Ishikawa (cell line): Measurements from ENCODE around the gene OXCT1.

Experiments
- CEBPB ChIP-seq: IDR thresholded peaks from 2 replicates; pipeline ENCODE4 v1.6.1; 2012
- CREB1 ChIP-seq: IDR thresholded peaks from 2 replicates; pipeline ENCODE4 v1.6.1; 2012; ENCODE audit warnings: low read depth
- EGR1 ChIP-seq: IDR thresholded peaks from 2 replicates; pipeline ENCODE4 v1.6.1; 2012
- EP300 ChIP-seq: IDR thresholded peaks from 2 replicates; pipeline ENCODE4 v1.6.1; 2012; ENCODE audit warnings: borderline replicate concordance
- FOXM1 ChIP-seq: IDR thresholded peaks from 2 replicates; pipeline ENCODE4 v1.6.1; 2012; ENCODE audit warnings: low read depth, borderline replicate concordance
- NFIC ChIP-seq: IDR thresholded peaks from 2 replicates; pipeline ENCODE4 v1.6.1; 2012
- RAD21 ChIP-seq: IDR thresholded peaks from 2 replicates; pipeline ENCODE4 v1.6.1; 2012; ENCODE audit warnings: low read depth
- TAF1 ChIP-seq: IDR thresholded peaks from 2 replicates; pipeline ENCODE4 v1.6.1; 2012; ENCODE audit warnings: low read depth, mild to moderate bottlenecking
- TCF12 ChIP-seq: IDR thresholded peaks from 2 replicates; pipeline ENCODE4 v1.6.1; 2012; ENCODE audit warnings: low read depth
- TEAD4 ChIP-seq: IDR thresholded peaks from 2 replicates; pipeline ENCODE4 v1.6.1; 2012
- YY1 ChIP-seq: IDR thresholded peaks from 2 replicates; pipeline ENCODE4 v1.6.1; 2012; ENCODE audit warnings: low read depth
- ZBTB7A ChIP-seq: IDR thresholded peaks from 2 replicates; pipeline ENCODE4 v1.6.1; 2012; ENCODE audit warnings: low read depth
- TF ChIP-seq, protein P1 (sequence below): IDR thresholded peaks from 2 replicates; pipeline ENCODE4 v1.6.1; 2012
- TF ChIP-seq, protein P2 (sequence below): IDR thresholded peaks from 2 replicates; pipeline ENCODE4 v1.6.1; 2012; ENCODE audit warnings: low read depth, mild to moderate bottlenecking
- TF ChIP-seq, protein P3 (sequence below): IDR thresholded peaks from 2 replicates; pipeline ENCODE4 v1.6.1; 2012

OXCT1 gene

DNA sequence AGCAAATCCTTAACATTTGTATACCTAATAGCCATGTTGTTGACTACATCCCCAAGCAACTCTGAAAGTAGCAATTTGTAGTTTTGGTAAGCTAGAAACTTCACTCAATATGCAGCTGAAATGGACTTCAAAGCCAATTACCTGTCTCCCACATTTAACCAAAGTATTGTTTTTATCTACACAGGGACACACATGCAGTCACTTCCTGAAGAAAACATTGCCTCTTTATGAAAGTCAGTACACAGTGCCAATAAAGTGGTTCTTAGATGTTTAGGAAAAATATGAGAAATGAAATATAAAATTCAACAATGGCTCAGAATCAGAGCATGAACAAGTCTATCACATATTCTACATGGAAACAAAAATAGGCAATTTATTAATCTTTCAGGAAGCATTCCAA lies 49.2 kb downstream of the OXCT1 start:
- TF ChIP-seq, protein P1, sequence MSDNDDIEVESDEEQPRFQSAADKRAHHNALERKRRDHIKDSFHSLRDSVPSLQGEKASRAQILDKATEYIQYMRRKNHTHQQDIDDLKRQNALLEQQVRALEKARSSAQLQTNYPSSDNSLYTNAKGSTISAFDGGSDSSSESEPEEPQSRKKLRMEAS, result no peak
- no peak for TF ChIP-seq ZBTB7A
- no peak for TF ChIP-seq TCF12
- no peak for TF ChIP-seq TEAD4
- no peak for TF ChIP-seq RAD21
- no peak for TF ChIP-seq TAF1
- TF ChIP-seq, protein P2, sequence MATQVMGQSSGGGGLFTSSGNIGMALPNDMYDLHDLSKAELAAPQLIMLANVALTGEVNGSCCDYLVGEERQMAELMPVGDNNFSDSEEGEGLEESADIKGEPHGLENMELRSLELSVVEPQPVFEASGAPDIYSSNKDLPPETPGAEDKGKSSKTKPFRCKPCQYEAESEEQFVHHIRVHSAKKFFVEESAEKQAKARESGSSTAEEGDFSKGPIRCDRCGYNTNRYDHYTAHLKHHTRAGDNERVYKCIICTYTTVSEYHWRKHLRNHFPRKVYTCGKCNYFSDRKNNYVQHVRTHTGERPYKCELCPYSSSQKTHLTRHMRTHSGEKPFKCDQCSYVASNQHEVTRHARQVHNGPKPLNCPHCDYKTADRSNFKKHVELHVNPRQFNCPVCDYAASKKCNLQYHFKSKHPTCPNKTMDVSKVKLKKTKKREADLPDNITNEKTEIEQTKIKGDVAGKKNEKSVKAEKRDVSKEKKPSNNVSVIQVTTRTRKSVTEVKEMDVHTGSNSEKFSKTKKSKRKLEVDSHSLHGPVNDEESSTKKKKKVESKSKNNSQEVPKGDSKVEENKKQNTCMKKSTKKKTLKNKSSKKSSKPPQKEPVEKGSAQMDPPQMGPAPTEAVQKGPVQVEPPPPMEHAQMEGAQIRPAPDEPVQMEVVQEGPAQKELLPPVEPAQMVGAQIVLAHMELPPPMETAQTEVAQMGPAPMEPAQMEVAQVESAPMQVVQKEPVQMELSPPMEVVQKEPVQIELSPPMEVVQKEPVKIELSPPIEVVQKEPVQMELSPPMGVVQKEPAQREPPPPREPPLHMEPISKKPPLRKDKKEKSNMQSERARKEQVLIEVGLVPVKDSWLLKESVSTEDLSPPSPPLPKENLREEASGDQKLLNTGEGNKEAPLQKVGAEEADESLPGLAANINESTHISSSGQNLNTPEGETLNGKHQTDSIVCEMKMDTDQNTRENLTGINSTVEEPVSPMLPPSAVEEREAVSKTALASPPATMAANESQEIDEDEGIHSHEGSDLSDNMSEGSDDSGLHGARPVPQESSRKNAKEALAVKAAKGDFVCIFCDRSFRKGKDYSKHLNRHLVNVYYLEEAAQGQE, result no peak
- no peak for TF ChIP-seq EGR1

DNA sequence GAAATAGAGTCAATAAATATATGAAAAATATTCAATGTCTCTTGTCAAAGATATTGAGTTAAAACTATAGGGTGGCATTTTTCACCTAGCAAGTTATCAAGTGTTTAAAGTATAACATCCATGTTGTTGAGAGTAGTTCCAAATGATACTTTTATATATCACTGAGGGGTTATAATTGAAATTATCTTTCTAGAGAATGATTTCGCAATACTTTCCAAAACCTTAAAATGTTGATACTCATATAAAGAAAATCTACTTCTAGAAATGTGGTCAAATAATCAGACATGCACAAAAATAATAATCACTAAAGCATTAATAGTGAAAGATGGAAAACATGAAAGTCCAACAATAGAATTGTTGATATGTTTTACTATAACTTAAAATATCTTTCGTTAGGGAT lies 50.1 kb downstream of the OXCT1 start:
- TF ChIP-seq CEBPB (peak; percentile 28; the same call in 1 of the 2 replicates), RAD21 (no peak)

DNA sequence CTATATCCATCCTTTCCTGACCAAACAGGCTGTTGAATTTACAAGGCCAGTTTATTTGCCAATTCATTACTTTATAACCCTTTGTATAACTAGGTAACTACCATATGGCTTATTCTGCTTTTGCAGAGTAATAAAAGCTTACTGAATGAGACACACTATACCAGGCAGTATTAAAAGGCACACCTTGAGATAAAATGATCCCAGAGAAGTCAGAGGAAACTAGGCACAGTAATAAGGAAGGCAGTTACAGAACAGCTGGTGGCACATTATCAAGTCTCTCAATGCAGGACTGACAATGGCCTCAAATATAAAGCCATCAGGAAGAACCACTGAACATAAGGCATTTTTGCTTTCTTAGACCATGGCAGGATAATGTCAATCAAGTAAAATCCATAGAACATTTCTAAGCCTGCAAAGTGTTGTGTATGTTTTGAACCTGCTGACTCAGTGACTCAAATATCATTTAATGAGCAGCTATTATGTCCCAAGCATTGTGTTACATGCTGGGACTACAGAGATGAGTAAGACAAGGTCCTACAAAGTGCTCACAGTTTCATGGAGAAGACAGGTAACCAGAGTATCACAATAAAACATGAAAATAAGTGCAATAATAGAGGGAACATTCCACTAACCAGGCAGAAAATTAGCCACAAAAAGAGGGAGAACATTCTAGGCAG lies 52.5 kb downstream of the OXCT1 start:
- TF ChIP-seq YY1, result no peak
- no peak for TF ChIP-seq TAF1
- no peak for TF ChIP-seq ZBTB7A
- TF ChIP-seq, protein P2, result no peak
- TF ChIP-seq FOXM1, result no peak
- TF ChIP-seq CREB1, result no peak
- TF ChIP-seq RAD21, result no peak
- TF ChIP-seq EGR1, result no peak
- TF ChIP-seq, protein P1, result no peak
- TF ChIP-seq CEBPB, result no peak
- no peak for TF ChIP-seq TEAD4
- no peak for TF ChIP-seq EP300
- TF ChIP-seq, protein P3, sequence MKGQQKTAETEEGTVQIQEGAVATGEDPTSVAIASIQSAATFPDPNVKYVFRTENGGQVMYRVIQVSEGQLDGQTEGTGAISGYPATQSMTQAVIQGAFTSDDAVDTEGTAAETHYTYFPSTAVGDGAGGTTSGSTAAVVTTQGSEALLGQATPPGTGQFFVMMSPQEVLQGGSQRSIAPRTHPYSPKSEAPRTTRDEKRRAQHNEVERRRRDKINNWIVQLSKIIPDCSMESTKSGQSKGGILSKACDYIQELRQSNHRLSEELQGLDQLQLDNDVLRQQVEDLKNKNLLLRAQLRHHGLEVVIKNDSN, result no peak
- no peak for TF ChIP-seq TCF12
- no peak for TF ChIP-seq NFIC

DNA sequence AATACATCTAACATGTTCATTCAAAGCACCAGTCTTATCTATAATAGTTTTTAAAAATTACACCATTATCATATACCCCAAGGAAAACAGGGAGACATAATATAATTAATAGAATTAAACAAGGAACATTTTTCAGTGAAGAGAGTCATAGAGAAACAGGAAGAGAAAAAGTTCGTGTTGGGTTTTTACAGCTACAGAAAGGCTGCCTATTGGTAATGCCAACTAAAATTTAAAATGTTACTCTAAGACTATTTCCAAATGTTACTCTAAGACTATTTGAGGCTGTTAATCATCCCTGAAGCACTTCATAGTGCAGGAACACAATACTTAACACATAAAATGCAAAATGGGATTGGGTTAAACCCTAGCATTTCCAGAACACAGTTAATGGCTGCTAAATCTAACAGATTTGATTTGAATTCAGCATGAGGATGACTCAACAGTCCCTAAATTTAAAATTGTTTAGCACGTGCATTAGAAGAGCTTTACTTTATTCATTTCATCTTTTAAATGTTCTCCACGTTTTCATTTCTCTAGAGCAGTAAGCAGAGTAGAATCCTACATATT lies 54.5 kb downstream of the OXCT1 start:
- no peak for TF ChIP-seq ZBTB7A
- no peak for TF ChIP-seq EGR1
- TF ChIP-seq, protein P1, result no peak
- TF ChIP-seq TCF12, result no peak
- TF ChIP-seq, protein P3, result no peak
- no peak for TF ChIP-seq CREB1
- no peak for TF ChIP-seq EP300
- no peak for TF ChIP-seq NFIC
- no peak for TF ChIP-seq TEAD4
- no peak for TF ChIP-seq CEBPB
- TF ChIP-seq RAD21, result no peak
- no peak for TF ChIP-seq TAF1
- TF ChIP-seq, protein P2, result no peak
- TF ChIP-seq YY1, result no peak
- TF ChIP-seq FOXM1, result no peak
